Measurements from ENCODE around the gene TTC13. TPM values are rescaled to one million over a fixed set of nuclear protein-coding genes. Genes with fewer than 3 reads are reported as not detected.

TTC13 gene
- total and polyA plus RNA-seq, 2 of the 13 experiments (the other 11 are each of a cell fraction or from before 2014, with no cell fraction given), result 5.8 to 15.9 TPM

- Histone ChIP-seq H3K9ac (ENCODE audit: insufficient read depth, low read depth, low read length) (no peak overlapping the region), H4K20me1 (ENCODE audit: insufficient read depth, low read length) (no peaks in the 10 kb centered on the region), H3K36me3 (replicated peaks in 1 of 2; ENCODE audit: control insufficient read depth in 1 of 2, insufficient read depth in 2 of 2, low read length in 2 of 2) (no peaks in the 10 kb centered on the region; a peak in 3 of 5 replicates), H3K4me3 (replicated peaks in 1 of 3; ENCODE audit: insufficient read depth in 1 of 3, low read depth in 2 of 3, low read length in 3 of 3) (no peak overlapping the region), H3K79me2 (ENCODE audit: insufficient read depth, low read length) (no peaks in the 10 kb centered on the region), H3K27ac (ENCODE audit: extremely low read length, insufficient read depth, low read length) (peak overlapping the region; percentile 30), H3K4me2 (ENCODE audit: low read depth, low read length) (peak overlapping the region; percentile 5; the same call in 1 of the 2 replicates), H3K27me3 (ENCODE audit: control insufficient read depth in 1 of 2, insufficient read depth in 2 of 2, low read length in 2 of 2) (no peaks in the 10 kb centered on the region), H2AFZ (ENCODE audit: low read length) (no peak overlapping the region), H3K9me3 (ENCODE audit: low read length) (no peaks in the 10 kb centered on the region), H3K4me1 (ENCODE audit: insufficient read depth, low read length) (peaks cover 12% of the 10 kb centered on the region)
- ChIA-PET CTCF (ENCODE audit: low intra/inter-chr PET ratio, low total read pairs) (no interaction called here), POLR2A (interaction anchor here (0.7 kb wide), 1 partner anchor 80 kb away, joined by 3 read pairs; the partner anchor contains the start of gene C1orf198)
- DNase-seq (ENCODE audit: low spot score) (peak; percentile 79), ATAC-seq (peak; percentile 88), FAIRE-seq (peak; percentile 56)
- WGBS (ENCODE audit: low lambda C conversion rate), result 41% methylated on average over 3 of the region's 3 CpGs
- in situ Hi-C loops (cut with HindIII; ENCODE audit: extremely low pct_ligation_motif_present, low pct_unique_long_range_greater_than_20kb), result no loop called here
- BruUV-seq (replicated peaks), result no TSS peak
- intact Hi-C loops (cut with micrococcal nuclease; ENCODE audit: unreplicated experiment), result no loop called here
- no peak for TF ChIP-seq RAD51 (IDR thresholded peaks at IDR 0.05; ENCODE audit: borderline replicate concordance)
- peak in 1 of 2 experiments; percentile 71; a peak in 2 of 4 replicates for TF ChIP-seq ATF4 (CRISPR knock-in tag; IDR thresholded peaks at IDR 0.05)
- TF ChIP-seq ZNF644 (CRISPR knock-in tag; IDR thresholded peaks at IDR 0.05; ENCODE audit: low read depth), result peak; percentile 59; the same call in 1 of the 2 replicates
- no peak for TF ChIP-seq ZBTB44 (CRISPR knock-in tag; IDR thresholded peaks at IDR 0.05)
- TF ChIP-seq MAX (IDR thresholded peaks at IDR 0.05), result peak; percentile 43; the same call in 1 of the 2 replicates
- no peak for TF ChIP-seq FOXA1 (IDR thresholded peaks at IDR 0.05)
- TF ChIP-seq FOXA1 (CRISPR knock-in tag; IDR thresholded peaks at IDR 0.05), result no peak
- TF ChIP-seq NFIC (IDR thresholded peaks at IDR 0.05; ENCODE audit: low read length), result 0 out of 2 replicates have a peak, but pooled peaks have one; percentile 33
- TF ChIP-seq ZNF3 (CRISPR knock-in tag; IDR thresholded peaks at IDR 0.05), result peak; percentile 32; the same call in 1 of the 2 replicates
- TF ChIP-seq TCF7 (IDR thresholded peaks at IDR 0.05; ENCODE audit: low read depth), result 0 out of 2 replicates have a peak, but pooled peaks have one; percentile 17
- TF ChIP-seq EP300 (IDR thresholded peaks at IDR 0.05; ENCODE audit: low read depth in 2 of 2, low read length in 2 of 2), result peak in 1 of 2 experiments; percentile 50; a peak in 1 of 4 replicates
- TF ChIP-seq EP300 (CRISPR knock-in tag; IDR thresholded peaks at IDR 0.05; ENCODE audit: borderline replicate concordance), result no peak
- no peak for TF ChIP-seq ZMAT5 (CRISPR knock-in tag; IDR thresholded peaks at IDR 0.05; ENCODE audit: borderline replicate concordance, low read depth)
- no peak for TF ChIP-seq SOX13 (IDR thresholded peaks at IDR 0.05)
- peak in 1 of 2 experiments; percentile 70; a peak in 2 of 4 replicates for TF ChIP-seq SOX13 (CRISPR knock-in tag; conservative IDR thresholded peaks at IDR 0.05 in 1 of 2, IDR thresholded peaks at IDR 0.05 in 1 of 2)
- no peak for TF ChIP-seq POLR2A (IDR thresholded peaks at IDR 0.05; ENCODE audit: insufficient read depth in 1 of 2, low read depth in 2 of 2, low read length in 2 of 2)
- peak; percentile 71; the same call in 1 of the 2 replicates for TF ChIP-seq CEBPB (IDR thresholded peaks at IDR 0.05; ENCODE audit: borderline replicate concordance, low read depth, low read length)
- peak; percentile 31; the same call in 1 of the 2 replicates for TF ChIP-seq ARID5B (CRISPR knock-in tag; IDR thresholded peaks at IDR 0.05)
- TF ChIP-seq GATAD2A (CRISPR knock-in tag; IDR thresholded peaks at IDR 0.05), result 0 out of 2 replicates have a peak, but pooled peaks have one; percentile 16
- TF ChIP-seq CEBPG (CRISPR knock-in tag; IDR thresholded peaks at IDR 0.05), result peak; percentile 58
- peak; percentile 31; the same call in 1 of the 2 replicates for TF ChIP-seq ISL2 (CRISPR knock-in tag; IDR thresholded peaks at IDR 0.05)
These were observed 29.8 kb downstream of the TTC13 start for GRCh38 chr1:230948903-230949302.
